ENCODE measurements around the gene PFKFB3.
A peak's percentile ranks its signal among the peaks of the same experiment; 100 is the strongest.
"Not testable (repeated sequence)": the region's sequence is repeated elsewhere in the genome, so short reads cannot be mapped to it uniquely, and the experiment has no call there.

The PFKFB3 gene

GRCh38 chr10:6237199-6237530 lies 34.4 kb downstream of the PFKFB3 start:
- no peaks in the 10 kb centered on the region for H3K36me3 ChIP-seq
- no peak for TF ChIP-seq CTCF (IDR thresholded peaks at IDR 0.05; ENCODE audit: low read depth, low read length)

GRCh38 chr10:6238587-6239212 lies 36.0 kb downstream of the PFKFB3 start:
- not testable (repeated sequence) for H3K4me3 ChIP-seq (ENCODE audit: low read depth, low read length); DNase-seq; H3K36me3 ChIP-seq; H3K27ac ChIP-seq; H3K9me3 ChIP-seq (ENCODE audit: severe bottlenecking)
- H3K27me3 ChIP-seq (ENCODE audit: insufficient read depth, low read depth, severe bottlenecking), result peaks cover 16% of the 10 kb centered on the region

More at GRCh38 chr10:6237199-6237530, 34.4 kb downstream of the PFKFB3 start:
- H3K9me3 ChIP-seq (ENCODE audit: severe bottlenecking), result no peaks in the 10 kb centered on the region
- H3K4me3 ChIP-seq (ENCODE audit: low read depth, low read length), result no peak overlapping the region
- H3K27me3 ChIP-seq (ENCODE audit: insufficient read depth, low read depth, severe bottlenecking), result peaks cover 8% of the 10 kb centered on the region
- DNase-seq, result no peak
- no peak overlapping the region for H3K27ac ChIP-seq

- H3K9me3 ChIP-seq (ENCODE audit: severe bottlenecking), result no peaks in the 10 kb centered on the region
- no peak overlapping the region for H3K4me3 ChIP-seq (ENCODE audit: low read depth, low read length)
- no peak for TF ChIP-seq CTCF (IDR thresholded peaks at IDR 0.05; ENCODE audit: low read depth, low read length)
- H3K27me3 ChIP-seq (ENCODE audit: insufficient read depth, low read depth, severe bottlenecking), result peaks cover 16% of the 10 kb centered on the region
- no peak for DNase-seq
- no peak overlapping the region for H3K27ac ChIP-seq
- no peaks in the 10 kb centered on the region for H3K36me3 ChIP-seq
These were observed 36.7 kb downstream of the PFKFB3 start for GRCh38 chr10:6239213-6239991.

GRCh38 chr10:6240254-6240653 lies 37.5 kb downstream of the PFKFB3 start:
- no peaks in the 10 kb centered on the region for H3K9me3 ChIP-seq (ENCODE audit: severe bottlenecking)
- peaks cover 16% of the 10 kb centered on the region for H3K27me3 ChIP-seq (ENCODE audit: insufficient read depth, low read depth, severe bottlenecking)
- no peaks in the 10 kb centered on the region for H3K36me3 ChIP-seq
- no peak for TF ChIP-seq CTCF (IDR thresholded peaks at IDR 0.05; ENCODE audit: low read depth, low read length)
- no peak for DNase-seq
- H3K27ac ChIP-seq, result no peak overlapping the region
- no peak overlapping the region for H3K4me3 ChIP-seq (ENCODE audit: low read depth, low read length)

- no peaks in the 10 kb centered on the region for H3K36me3 ChIP-seq
- no peak for TF ChIP-seq CTCF (IDR thresholded peaks at IDR 0.05; ENCODE audit: low read depth, low read length)
- H3K27me3 ChIP-seq (ENCODE audit: insufficient read depth, low read depth, severe bottlenecking), result peaks cover 26% of the 10 kb centered on the region
- no peaks in the 10 kb centered on the region for H3K9me3 ChIP-seq (ENCODE audit: severe bottlenecking)
- no peak for DNase-seq
- H3K4me3 ChIP-seq (ENCODE audit: low read depth, low read length), result no peak overlapping the region
- no peak overlapping the region for H3K27ac ChIP-seq
These were observed 39.4 kb downstream of the PFKFB3 start for GRCh38 chr10:6242089-6242488.

- Histone ChIP-seq H3K9me3 (ENCODE audit: severe bottlenecking) (no peaks in the 10 kb centered on the region), H3K36me3 (no peaks in the 10 kb centered on the region), H3K27me3 (ENCODE audit: insufficient read depth, low read depth, severe bottlenecking) (peaks cover 30% of the 10 kb centered on the region), H3K4me3 (ENCODE audit: low read depth, low read length) (no peak overlapping the region), H3K27ac (no peak overlapping the region)
- peak; percentile 23 for DNase-seq
- no peak for TF ChIP-seq CTCF (IDR thresholded peaks at IDR 0.05; ENCODE audit: low read depth, low read length)
These were observed 41.8 kb downstream of the PFKFB3 start for GRCh38 chr10:6244510-6244909.
